ENCODE measurements around the gene NLGN1. TPM values are rescaled to one million over a fixed set of nuclear protein-coding genes. Genes with fewer than 3 reads are reported as not detected.

NLGN1 gene
- total and polyA plus RNA-seq, 2 of the 8 experiments (the other 6 are each of a cell fraction or from before 2014, with no cell fraction given), result 7.8 to 14.8 TPM

DNA sequence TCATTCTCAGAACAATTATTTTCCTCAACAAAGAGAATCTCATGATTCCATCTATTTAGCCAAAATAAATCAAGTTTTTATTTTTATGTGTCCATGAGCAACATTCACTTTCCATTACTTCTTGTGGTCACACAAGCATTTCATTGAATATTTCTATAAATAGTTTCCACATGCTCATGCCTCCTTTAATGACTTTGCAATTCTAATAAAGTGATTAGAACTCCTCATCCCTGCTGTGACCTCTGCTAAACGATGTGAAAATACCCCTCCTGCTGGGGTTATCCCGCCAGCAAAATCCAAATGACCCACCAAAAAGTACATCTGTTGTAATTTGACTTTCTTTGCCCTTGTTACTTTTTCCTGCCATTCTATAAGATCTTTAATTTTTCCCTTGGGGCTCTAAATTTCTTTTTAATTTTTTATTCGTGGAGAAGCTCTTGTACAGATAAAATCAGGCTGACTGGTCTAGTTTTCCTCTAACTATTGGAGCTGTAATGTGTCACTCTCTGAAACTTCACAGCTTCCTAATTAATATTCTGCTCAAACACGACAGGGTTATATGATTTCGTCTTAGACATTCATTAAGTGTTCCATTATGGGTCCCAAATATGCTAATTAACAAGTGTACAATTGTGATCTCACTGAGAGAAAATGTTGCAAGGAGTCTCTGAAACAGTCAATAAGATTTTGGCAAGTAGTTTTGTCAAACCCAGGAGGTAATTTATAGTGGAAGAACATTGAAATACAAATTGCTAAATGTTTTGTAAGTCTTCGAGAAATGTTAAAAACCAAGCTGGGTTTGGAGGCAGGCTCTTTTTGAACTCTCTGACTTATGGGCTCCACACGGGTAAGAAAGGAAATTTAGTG is 928.5 kb downstream of the NLGN1 start:
- Histone ChIP-seq H3K4ac (replicated peaks; ENCODE audit: insufficient read length, low read depth, low read length) (no peak overlapping the region), H4K5ac (ENCODE audit: insufficient read length, low read depth, low read length) (no peak overlapping the region), H3K79me2 (ENCODE audit: control insufficient read depth in 1 of 2, insufficient read depth in 2 of 2, low read length in 2 of 2) (no peaks in the 10 kb centered on the region), H3K23me2 (ENCODE audit: low read depth, low read length) (no peaks in the 10 kb centered on the region), H2AK5ac (ENCODE audit: low read depth, low read length) (no peak overlapping the region), H3K27me3 (replicated peaks in 1 of 4; ENCODE audit: control insufficient read depth in 3 of 4, extremely low read depth in 1 of 4, insufficient read depth in 3 of 4, low read length in 3 of 4) (no peaks in the 10 kb centered on the region), H2BK20ac (ENCODE audit: low read length) (no peak overlapping the region; the same call in 1 of the 2 replicates), H2BK5ac (ENCODE audit: low read depth, low read length) (no peak overlapping the region), H3K23ac (ENCODE audit: insufficient read length) (no peak overlapping the region), H3K9me3 (ENCODE audit: insufficient read depth in 2 of 2, low read depth in 1 of 2, low read length in 1 of 2) (peaks cover 0 to 2% of the 10 kb centered on the region in 2 experiments; a peak in 1 of 4 replicates), H2BK120ac (replicated peaks; ENCODE audit: low read depth, low read length) (no peak overlapping the region), H3K9ac (replicated peaks in 1 of 4; ENCODE audit: extremely low read depth in 1 of 4, low read depth in 3 of 4, low read length in 3 of 4) (no peak overlapping the region), H2AFZ (ENCODE audit: low read length) (no peak overlapping the region), H2BK12ac (ENCODE audit: low read depth, low read length) (no peak overlapping the region), H4K20me1 (replicated peaks in 1 of 2; ENCODE audit: control insufficient read depth in 1 of 2, insufficient read depth in 2 of 2, low read length in 2 of 2) (no peaks in the 10 kb centered on the region), H3K4me1 (replicated peaks in 1 of 4; ENCODE audit: control insufficient read depth in 3 of 4, insufficient read depth in 4 of 4, low read length in 3 of 4) (peaks cover 0 to 7% (median 0%) of the 10 kb centered on the region in 4 experiments; a peak in 1 of 7 replicates), H3K18ac (ENCODE audit: extremely low read depth, low read length) (no peak overlapping the region), H3K27ac (ENCODE audit: low read depth, low read length) (no peak overlapping the region), H3K79me1 (ENCODE audit: low read depth, low read length) (no peaks in the 10 kb centered on the region), H3K4me2 (ENCODE audit: insufficient read depth in 1 of 2, low read depth in 2 of 2, low read length in 2 of 2) (no peak overlapping the region), H4K91ac (replicated peaks; ENCODE audit: insufficient read length, low read length) (no peak overlapping the region), H3K36me3 (ENCODE audit: control insufficient read depth in 2 of 4, insufficient read depth in 4 of 4, low read length in 3 of 4) (no peaks in the 10 kb centered on the region), H2BK15ac (ENCODE audit: low read length) (0 out of 2 replicates have a peak overlapping the region, but pooled peaks have one; percentile 5), H4K8ac (ENCODE audit: extremely low read depth, insufficient read depth, low read length) (no peak overlapping the region), H3K14ac (ENCODE audit: insufficient read length) (no peak overlapping the region), H3K4me3 (ENCODE audit: extremely low read depth in 1 of 4, insufficient read depth in 2 of 4, low read depth in 3 of 4, low read length in 4 of 4) (no peak overlapping the region), H3K56ac (replicated peaks; ENCODE audit: insufficient read length, low read depth, low read length) (no peak overlapping the region)
- ChIA-PET CTCF (ENCODE audit: partially characterized antibody) (interaction anchor here (0.6 to 1.3 kb wide), 3 partner anchors 124 to 1572 kb away, joined by 3 read pairs; no protein-coding TSS in a partner anchor), POLR2A (ENCODE audit: partially characterized antibody) (interaction anchor here (1.2 kb wide), 1 partner anchor 10 kb away, joined by 4 read pairs; no protein-coding TSS in a partner anchor)
- FAIRE-seq, result no peak
- 69% methylated on average over 7 of the region's 7 CpGs; no CpG with 5 or more reads in 1 of the 2 experiments for WGBS, 2 experiments (ENCODE audit: extremely low coverage in 1 of 2, insufficient coverage in 1 of 2, insufficient read length in 1 of 2, insufficient replicate concordance in 2 of 2, low coverage in 1 of 2, low lambda C conversion rate in 2 of 2, missing lambda C conversion rate in 1 of 2)
- peak; percentile 19 to 38; a peak in 2 of 4 replicates for TF ChIP-seq RAD21 (IDR thresholded peaks at IDR 0.05 in 1 of 2, conservative IDR thresholded peaks at IDR 0.05 in 1 of 2; ENCODE audit: low read depth in 2 of 2, low read length in 2 of 2)
- no peak for TF ChIP-seq CREB1 (IDR thresholded peaks at IDR 0.05)
- DNase-seq (ENCODE audit: low read depth in 1 of 2, low spot score in 2 of 2), result no peak
